Stimulated activated CD8-positive, alpha-beta memory T cell treated with anti-CD3 and anti-CD28 coated beads, Interleukin-4, amount 100 ng/mL, for 4 hours (primary cell): ENCODE measurements around the gene SOBP.
"Not testable (repeated sequence)": the region's sequence is repeated elsewhere in the genome, so short reads cannot be mapped to it uniquely, and the experiment has no call there.

ENCODE experiments used
- DNase-seq, 2 donors: peaks; one replicate each; pipeline ENCODE4 v3.0.0-alpha.2; 2020; ENCODE audit warnings: low read depth in 2 of 2, low spot score in 1 of 2

The SOBP gene, protein sequence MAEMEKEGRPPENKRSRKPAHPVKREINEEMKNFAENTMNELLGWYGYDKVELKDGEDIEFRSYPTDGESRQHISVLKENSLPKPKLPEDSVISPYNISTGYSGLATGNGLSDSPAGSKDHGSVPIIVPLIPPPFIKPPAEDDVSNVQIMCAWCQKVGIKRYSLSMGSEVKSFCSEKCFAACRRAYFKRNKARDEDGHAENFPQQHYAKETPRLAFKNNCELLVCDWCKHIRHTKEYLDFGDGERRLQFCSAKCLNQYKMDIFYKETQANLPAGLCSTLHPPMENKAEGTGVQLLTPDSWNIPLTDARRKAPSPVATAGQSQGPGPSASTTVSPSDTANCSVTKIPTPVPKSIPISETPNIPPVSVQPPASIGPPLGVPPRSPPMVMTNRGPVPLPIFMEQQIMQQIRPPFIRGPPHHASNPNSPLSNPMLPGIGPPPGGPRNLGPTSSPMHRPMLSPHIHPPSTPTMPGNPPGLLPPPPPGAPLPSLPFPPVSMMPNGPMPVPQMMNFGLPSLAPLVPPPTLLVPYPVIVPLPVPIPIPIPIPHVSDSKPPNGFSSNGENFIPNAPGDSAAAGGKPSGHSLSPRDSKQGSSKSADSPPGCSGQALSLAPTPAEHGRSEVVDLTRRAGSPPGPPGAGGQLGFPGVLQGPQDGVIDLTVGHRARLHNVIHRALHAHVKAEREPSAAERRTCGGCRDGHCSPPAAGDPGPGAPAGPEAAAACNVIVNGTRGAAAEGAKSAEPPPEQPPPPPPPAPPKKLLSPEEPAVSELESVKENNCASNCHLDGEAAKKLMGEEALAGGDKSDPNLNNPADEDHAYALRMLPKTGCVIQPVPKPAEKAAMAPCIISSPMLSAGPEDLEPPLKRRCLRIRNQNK

DNA sequence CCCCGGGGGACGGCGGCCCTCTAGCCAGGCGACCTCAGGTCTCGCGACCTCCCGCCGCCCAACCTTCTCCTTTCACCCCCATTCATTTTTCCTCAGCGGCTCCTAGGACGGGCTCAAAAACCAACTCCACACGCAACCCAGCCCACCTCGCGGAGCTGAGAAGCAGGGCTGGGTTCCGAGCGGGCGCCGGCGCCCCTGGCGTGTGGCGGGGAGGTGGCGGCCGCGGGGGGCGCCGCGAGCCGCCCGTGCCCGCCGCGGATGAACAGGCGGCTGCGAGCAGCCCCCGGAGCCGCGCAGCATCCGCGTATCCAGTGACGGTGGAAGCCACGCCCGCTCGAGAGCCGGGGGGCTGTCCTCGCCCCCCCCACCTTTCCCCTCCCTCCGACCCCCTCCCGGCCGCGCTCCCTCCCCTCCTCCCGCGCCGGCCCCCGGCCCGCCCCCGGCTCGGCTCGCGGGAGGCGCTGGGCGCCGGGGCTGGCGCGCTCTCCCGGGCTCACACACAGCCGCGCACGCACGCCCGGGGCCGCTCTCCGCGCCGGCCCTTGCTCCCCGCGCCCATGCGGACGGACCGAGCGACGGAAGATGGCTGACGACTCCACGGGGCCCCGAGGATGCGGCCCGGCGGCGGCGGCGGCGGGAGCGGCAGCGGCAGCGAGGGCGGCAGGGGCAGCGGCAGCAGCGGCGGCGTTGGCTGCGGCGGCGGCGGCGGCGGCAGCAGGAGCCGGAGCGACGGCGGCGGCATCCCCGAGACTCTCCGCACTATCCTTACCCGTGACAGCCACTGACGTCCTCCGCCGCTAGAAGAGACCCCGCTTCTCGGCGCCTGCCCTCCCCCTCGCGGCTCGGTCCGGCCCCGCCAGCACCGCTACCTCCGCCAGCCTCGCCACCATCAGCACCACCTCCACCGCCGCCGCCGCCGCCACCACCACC, at the start of gene SOBP:
Gene SOBP, plus strand, starts transcription at position 482 of the 930 bp plus-strand sequence. CDS start 500 bp downstream, outside the sequence.
- DNase-seq, result peak in 1 of 2 donors; percentile 45

GRCh38 chr6:107440936-107441335, 49.0 kb upstream of the SOBP start:
- no peak for DNase-seq

- no peak for DNase-seq
Measured at GRCh38 chr6:107441682-107442081, 48.2 kb upstream of the SOBP start.

GRCh38 chr6:107442938-107443607, 46.8 kb upstream of the SOBP start:
- no peak for DNase-seq

GRCh38 chr6:107443608-107444267, 46.2 kb upstream of the SOBP start:
- no peak for DNase-seq

- no peak for DNase-seq
Measured at GRCh38 chr6:107444277-107444676, 45.6 kb upstream of the SOBP start.

- DNase-seq, result no peak
Measured at GRCh38 chr6:107447663-107448216, 42.2 kb upstream of the SOBP start.

- no peak for DNase-seq
Measured at GRCh38 chr6:107448776-107449175, 41.1 kb upstream of the SOBP start.

DNA sequence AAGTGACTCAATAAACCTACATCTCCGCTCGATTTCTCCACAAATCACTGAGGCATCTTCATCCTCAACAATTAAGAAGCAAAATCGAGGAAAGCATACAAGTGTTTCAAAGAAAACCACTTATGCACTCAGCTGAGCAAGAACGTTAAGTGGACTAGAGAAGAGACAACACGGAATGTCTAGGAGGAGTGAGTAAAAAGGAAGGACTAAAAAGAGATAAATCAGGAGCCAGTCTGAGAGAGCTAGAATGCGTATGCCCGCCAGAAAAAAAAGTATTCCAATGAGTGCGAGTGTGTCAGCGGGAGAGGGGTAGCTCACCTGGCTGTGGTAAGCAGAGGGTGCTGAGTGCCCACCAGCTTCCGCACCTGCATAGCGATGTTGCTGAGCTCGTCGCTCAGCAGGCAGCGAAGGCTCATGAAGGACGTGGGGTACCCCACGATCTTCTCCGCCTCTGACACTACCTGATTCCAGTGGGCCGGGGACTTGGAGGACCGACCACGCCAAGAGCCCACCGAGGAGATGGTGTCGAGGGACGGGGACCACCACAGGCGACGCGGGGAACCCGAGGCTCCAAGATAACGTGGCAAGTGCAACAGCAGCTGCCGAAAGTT, 31.1 kb upstream of the SOBP start:
- peak in 1 of 2 donors; percentile 1 for DNase-seq

DNA sequence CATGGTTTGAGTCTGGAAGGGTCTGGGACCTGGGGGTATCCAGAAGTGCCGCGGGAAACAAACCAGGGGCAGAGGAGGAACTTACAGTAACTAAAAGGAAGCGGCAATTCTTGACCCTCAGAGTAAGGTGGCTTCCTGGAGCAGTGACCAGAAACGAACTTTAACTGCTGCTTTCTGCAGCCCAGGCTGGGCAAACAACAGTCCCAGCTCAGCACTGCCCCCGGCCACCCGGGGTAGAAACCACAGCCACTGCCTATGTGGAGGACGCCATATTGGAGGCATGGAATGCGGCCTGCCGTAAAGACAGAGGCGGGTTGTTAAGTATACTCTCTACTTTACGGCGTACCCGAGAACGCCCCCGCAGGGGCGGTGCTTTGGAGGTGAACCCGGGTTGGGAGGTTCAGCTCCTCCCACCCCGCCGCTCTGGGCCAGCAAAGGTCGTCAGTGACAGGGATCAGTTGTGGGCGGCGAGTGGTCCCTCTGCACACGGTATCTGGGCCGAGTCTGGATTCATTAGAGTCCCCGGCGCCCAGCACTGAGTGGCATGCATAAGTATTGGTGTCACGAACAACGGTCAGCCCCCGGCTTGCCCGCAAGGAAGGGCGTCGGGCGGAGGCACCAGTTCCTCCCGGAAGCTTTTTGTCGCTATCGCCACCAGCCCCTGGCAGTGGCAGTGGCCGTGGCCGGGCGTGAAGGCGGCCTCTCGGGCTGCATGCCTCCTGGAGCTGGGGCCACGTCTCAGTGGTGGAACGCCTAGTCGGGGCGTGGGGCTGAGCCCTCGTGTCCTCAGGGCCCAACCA, 30.4 kb upstream of the SOBP start, which contains the start of gene PDSS2:
Gene PDSS2, minus strand, starts transcription at position 282 of the 800 bp plus-strand sequence. Its CDS starts 279 bp downstream, at position 3.
- peak; percentile 98 to 99 for DNase-seq

- no peak for DNase-seq
Measured at GRCh38 chr6:107460083-107460631, 29.8 kb upstream of the SOBP start.

GRCh38 chr6:107466062-107466461, 23.9 kb upstream of the SOBP start:
- DNase-seq, result no peak

DNA sequence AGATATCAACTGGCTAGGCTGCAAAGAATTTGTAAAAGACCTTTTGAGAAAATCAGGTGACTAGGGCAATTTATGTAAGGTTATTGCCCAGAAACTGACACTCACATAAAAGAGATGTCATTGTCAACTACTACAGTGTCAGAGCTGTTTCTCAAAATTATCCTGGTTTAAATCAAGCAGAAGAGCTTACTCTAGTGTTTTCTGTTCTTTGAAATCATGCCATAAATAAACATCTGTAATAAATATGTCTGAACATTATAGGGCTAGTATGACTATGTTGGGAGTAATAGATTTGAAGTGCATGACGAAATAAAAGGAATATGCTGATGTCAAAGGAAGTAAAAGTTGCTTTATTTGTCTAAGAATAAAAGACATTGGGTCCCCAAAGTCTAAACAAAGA, 19.6 kb upstream of the SOBP start:
- DNase-seq, result no peak

- DNase-seq, result no peak
Measured at GRCh38 chr6:107473660-107474059, 16.3 kb upstream of the SOBP start.

- DNase-seq, result not testable (repeated sequence)
Measured at GRCh38 chr6:107475360-107475759, 14.6 kb upstream of the SOBP start.

DNA sequence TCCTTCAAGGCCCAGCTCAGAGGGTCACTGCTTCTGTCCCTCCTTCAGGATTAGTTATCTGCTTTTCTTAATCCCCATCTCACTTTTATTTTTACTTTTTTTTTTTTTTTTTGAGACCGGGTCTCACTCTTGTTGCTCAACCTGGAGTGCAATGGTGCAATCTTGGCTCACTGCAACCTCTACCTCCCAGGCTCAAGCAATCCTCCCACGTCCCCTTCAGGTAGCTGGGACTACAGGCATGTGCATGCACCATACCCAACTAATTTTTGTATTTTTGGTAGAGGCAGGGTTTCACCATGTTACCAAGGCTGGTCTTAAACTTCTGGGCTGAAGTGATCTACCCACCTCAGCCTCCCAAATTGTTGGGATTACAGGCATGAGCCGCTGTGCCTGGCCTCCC, 14.1 kb upstream of the SOBP start:
- not testable (repeated sequence) for DNase-seq

DNA sequence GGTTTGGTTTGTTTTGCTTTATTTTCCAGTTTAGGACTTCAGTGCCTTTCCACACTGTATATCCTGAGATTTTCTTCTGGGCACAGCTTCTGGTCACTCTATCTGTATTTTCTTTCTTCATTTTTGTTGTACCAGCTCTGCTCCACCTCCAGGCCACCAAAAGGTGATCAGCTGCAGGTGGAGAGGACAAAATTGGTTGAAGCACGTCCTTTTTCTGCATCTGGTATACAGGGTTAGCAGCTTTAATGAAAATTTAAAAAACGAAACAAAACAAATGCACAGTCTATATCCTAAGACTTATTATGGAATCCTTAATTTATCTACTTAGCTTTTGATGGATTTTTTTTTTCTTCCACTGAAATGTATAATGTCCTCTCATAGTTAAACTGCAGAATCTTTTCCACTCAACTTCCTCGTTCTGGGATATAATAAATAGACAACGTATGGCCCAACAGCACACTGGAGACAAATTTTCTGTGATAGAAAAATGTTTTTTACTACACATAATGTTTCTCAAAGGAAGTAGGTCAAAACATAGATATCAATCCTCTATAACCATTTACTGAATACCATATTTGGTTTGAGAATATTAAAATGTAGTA, 10.7 kb upstream of the SOBP start:
- DNase-seq, result no peak
